ENCODE data around the gene TMEM63A. TPM values are rescaled to one million over a fixed set of nuclear protein-coding genes. Genes with fewer than 3 reads are reported as not detected.
A peak's percentile ranks its signal among the peaks of the same experiment; 100 is the strongest.

Gene TMEM63A
- total RNA-seq (2013) = 18.6 TPM
- polyA plus RNA-seq (10 to 100 TPM in 1 of 3 donors, 1 to 10 TPM in 2; 3.0 to 48.0 (median 5.8) TPM), polyA minus RNA-seq (17.6 and 21.2 TPM in 2 replicates), total RNA-seq (5.4 to 32.1 (median 21.4) reads per million in 11 experiments)

DNA sequence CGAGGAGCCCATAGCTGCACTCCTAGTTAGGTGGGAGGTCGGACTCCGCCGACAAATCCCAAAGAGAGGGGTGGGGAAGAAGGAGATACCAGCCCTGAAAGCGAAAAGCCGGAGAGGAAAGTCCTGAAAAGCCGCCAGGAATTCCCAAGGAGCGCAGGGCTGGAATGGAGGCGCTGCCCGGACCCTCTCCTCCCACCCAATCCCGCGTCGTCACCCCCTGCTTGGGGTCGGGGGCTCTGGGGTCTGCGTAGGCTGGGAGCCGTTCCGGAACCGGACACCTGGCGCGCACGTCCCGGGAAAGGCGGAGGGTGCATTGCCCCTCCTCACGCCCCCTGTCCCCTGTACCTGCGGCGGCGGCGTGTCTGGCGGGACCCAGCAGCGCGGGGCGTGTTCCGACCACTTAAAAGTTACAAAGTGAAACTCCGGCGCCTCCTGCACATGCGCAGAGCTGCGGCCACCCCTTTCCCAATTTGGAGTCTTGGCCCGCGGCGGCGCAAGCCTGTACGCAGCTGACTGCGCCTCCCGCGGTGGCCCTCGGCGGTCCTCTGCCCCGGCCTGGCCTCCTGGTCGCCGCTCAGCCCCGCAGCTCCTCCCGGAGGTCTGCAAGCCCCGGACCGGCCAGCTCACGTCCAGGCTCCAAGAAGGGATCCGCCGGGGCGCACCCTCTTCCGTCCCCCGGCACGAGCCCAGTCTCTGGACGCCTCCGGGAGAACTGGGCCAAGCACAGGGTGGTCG lies at the start of gene TMEM63A:
Gene TMEM63A, minus strand, starts transcription at position 422 of the 735 bp plus-strand sequence. CDS start 4,800 bp downstream, outside the sequence.
- H3K27me3 ChIP-seq (ENCODE audit: control insufficient read depth in 2 of 2, insufficient read depth in 2 of 2, low read length in 2 of 2) = peaks cover 0 to 5% of the 10 kb centered on the region in 2 donors

More for the DNA sequence above, at the start of gene TMEM63A:
- TF ChIP-seq, protein P1, sequence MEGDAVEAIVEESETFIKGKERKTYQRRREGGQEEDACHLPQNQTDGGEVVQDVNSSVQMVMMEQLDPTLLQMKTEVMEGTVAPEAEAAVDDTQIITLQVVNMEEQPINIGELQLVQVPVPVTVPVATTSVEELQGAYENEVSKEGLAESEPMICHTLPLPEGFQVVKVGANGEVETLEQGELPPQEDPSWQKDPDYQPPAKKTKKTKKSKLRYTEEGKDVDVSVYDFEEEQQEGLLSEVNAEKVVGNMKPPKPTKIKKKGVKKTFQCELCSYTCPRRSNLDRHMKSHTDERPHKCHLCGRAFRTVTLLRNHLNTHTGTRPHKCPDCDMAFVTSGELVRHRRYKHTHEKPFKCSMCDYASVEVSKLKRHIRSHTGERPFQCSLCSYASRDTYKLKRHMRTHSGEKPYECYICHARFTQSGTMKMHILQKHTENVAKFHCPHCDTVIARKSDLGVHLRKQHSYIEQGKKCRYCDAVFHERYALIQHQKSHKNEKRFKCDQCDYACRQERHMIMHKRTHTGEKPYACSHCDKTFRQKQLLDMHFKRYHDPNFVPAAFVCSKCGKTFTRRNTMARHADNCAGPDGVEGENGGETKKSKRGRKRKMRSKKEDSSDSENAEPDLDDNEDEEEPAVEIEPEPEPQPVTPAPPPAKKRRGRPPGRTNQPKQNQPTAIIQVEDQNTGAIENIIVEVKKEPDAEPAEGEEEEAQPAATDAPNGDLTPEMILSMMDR (IDR thresholded peaks at IDR 0.05) = peak; percentile 40
- peaks cover 43% of the 10 kb centered on the region for H3K79me2 ChIP-seq (ENCODE audit: insufficient read depth, low read length)
- H3K9ac ChIP-seq (ENCODE audit: insufficient read depth, low read length, poor library complexity, severe bottlenecking) = peak within 1 kb of the TSS; percentile 95
- peak within 1 kb of the TSS; percentile 84 to 100 (median 94) for H3K4me3 ChIP-seq (replicated peaks in 1 of 3; ENCODE audit: low read depth in 2 of 3, low read length in 3 of 3)
- H3K9me3 Mint-ChIP-seq = peaks cover 0 to 3% (median 0%) of the 10 kb centered on the region in 7 donors
- peak within 1 kb of the TSS; percentile 94 for H3K4me2 ChIP-seq (replicated peaks; ENCODE audit: extremely low read depth, low read length, poor library complexity, severe bottlenecking)
- peaks cover 8 to 12% (median 11%) of the 10 kb centered on the region in 3 donors for H3K27me3 Mint-ChIP-seq (ENCODE audit: low read depth in 3 of 3)
- H2AFZ ChIP-seq (ENCODE audit: insufficient read depth, low read depth, low read length, poor library complexity, severe bottlenecking) = peak within 1 kb of the TSS; percentile 100
- peaks cover 13 to 23% of the 10 kb centered on the region in 2 donors for H3K36me3 Mint-ChIP-seq
- under 1% methylated on average over 61 of the region's 64 CpGs for WGBS (ENCODE audit: insufficient coverage)
- H3K36me3 ChIP-seq (replicated peaks in 1 of 2; ENCODE audit: control insufficient read depth in 1 of 2, insufficient read depth in 2 of 2, low read length in 2 of 2) = peaks cover 6 to 11% of the 10 kb centered on the region in 2 donors
- H3K4me3 Mint-ChIP-seq = peak within 1 kb of the TSS; percentile 97
- H3K27ac ChIP-seq (ENCODE audit: low read depth in 1 of 2, low read length in 2 of 2) = peak within 1 kb of the TSS; percentile 67 to 93
- peaks cover 33 to 40% of the 10 kb centered on the region in 2 donors for H3K4me1 ChIP-seq (ENCODE audit: control insufficient read depth in 1 of 2, insufficient read depth in 2 of 2, low read length in 2 of 2)
- peaks cover 44% of the 10 kb centered on the region for H4K20me1 ChIP-seq (ENCODE audit: insufficient read depth, low read length)
- peaks cover 52% of the 10 kb centered on the region for H3K4me1 Mint-ChIP-seq
- no peaks in the 10 kb centered on the region for H3K9me3 ChIP-seq (replicated peaks in 1 of 2; ENCODE audit: control insufficient read depth in 1 of 2, insufficient read depth in 1 of 2, low read length in 2 of 2)
- intact Hi-C loops (cut with micrococcal nuclease) = no loop called here
- peak; percentile 76 to 82 (median 78) for DNase-seq
- peak within 1 kb of the TSS; percentile 57 to 95 (median 89) for H3K27ac Mint-ChIP-seq

All from CD14-positive monocyte (primary cell).